SK-N-SH (cell line): Measurements from ENCODE around the gene D2HGDH. TPM values are rescaled to one million over a fixed set of nuclear protein-coding genes. Genes with fewer than 3 reads are reported as not detected.
"Not testable (repeated sequence)": the region's sequence is repeated elsewhere in the genome, so short reads cannot be mapped to it uniquely, and the experiment has no call there.

ENCODE experiments used
- CTCF ChIA-PET: fragments of 300-600, 350-600 bp; formaldehyde crosslinking; extraction: SDS; loops from one replicate; lab custom pipeline; 2021; lab: Yijun Ruan, JAX
- POLR2A ChIA-PET: fragments of 350-600 bp; sonication (Branson Sonifier 250); formaldehyde crosslinking; extraction: SDS; loops from one replicate; lab custom pipeline; 2020; ENCODE audit warnings: antibody characterized with exemption, inconsistent platforms; lab: Yijun Ruan, JAX
- DNase-seq: peaks from one replicate; pipeline ENCODE4 v3.0.0; 2012
- H2AFZ ChIP-seq: fragments of 200-600 bp; sonication (generic); 2 replicates; pipeline ENCODE4 v1.8.1; 2016; ENCODE audit warnings: antibody characterized with exemption, mild to moderate bottlenecking, low read depth
- H3F3A ChIP-seq: fragments of 200-600 bp; sonication (generic); replicated peaks from 2 replicates; pipeline ENCODE3; 2016; ENCODE audit warnings: antibody characterized with exemption, mild to moderate bottlenecking; ENCODE audit not compliant: insufficient read depth
- H3K27ac ChIP-seq, 2 experiments: fragments of 200-500 bp in 1 of 2; fragments of 200-600 bp in 1 of 2; sonication (Bioruptor generic) in 1 of 2; sonication (generic), shearing (Covaris generic) in 1 of 2; 2 replicates each; pipeline versions ENCODE4 v1.5.1 to v1.6.1; 2014 to 2016; ENCODE audit warnings: low read depth in 2 of 2, inconsistent platforms in 1 of 2, low read length in 1 of 2, mild to moderate bottlenecking in 1 of 2, mixed read lengths in 1 of 2
- H3K27me3 ChIP-seq: fragments of 200-600 bp; sonication (generic), shearing (Covaris generic); 2 replicates; pipeline ENCODE4 v1.6.1; 2016; ENCODE audit warnings: mixed run types; ENCODE audit not compliant: insufficient read depth
- H3K36me3 ChIP-seq, 2 experiments: fragments of 200-500 bp in 1 of 2; fragments of 200-600 bp in 1 of 2; sonication (Bioruptor generic) in 1 of 2; sonication (generic) in 1 of 2; replicated peaks in 1 of 2; 2 replicates each; pipeline versions ENCODE3 to v1.5.1; 2014 to 2016; ENCODE audit warnings: low read length in 1 of 2, mild to moderate bottlenecking in 1 of 2; ENCODE audit not compliant: insufficient read depth in 2 of 2, control insufficient read depth in 1 of 2
- H3K4me1 ChIP-seq, 2 experiments: fragments of 200-500 bp in 1 of 2; fragments of 200-600 bp in 1 of 2; sonication (Bioruptor generic) in 1 of 2; sonication (generic), shearing (Covaris generic) in 1 of 2; 2 replicates each; pipeline versions ENCODE4 v1.5.1 to v1.6.1; 2014 to 2016; ENCODE audit warnings: low read depth in 1 of 2, low read length in 1 of 2, mixed run types in 1 of 2; ENCODE audit not compliant: insufficient read depth in 2 of 2, control insufficient read depth in 1 of 2
- H3K4me2 ChIP-seq: fragments of 200-600 bp; sonication (generic), shearing (Covaris generic); 2 replicates; pipeline ENCODE4 v1.6.1; 2017; ENCODE audit warnings: mixed run types
- H3K4me3 ChIP-seq, 2 experiments: fragments of 200-500 bp in 1 of 2; fragments of 200-600 bp in 1 of 2; sonication (Bioruptor generic) in 1 of 2; sonication (generic), shearing (Covaris generic) in 1 of 2; 2 replicates each; pipeline versions ENCODE4 v1.5.1 to v1.8.1; 2014 to 2016; ENCODE audit warnings: low read depth in 2 of 2, inconsistent platforms in 1 of 2, low read length in 1 of 2, mild to moderate bottlenecking in 1 of 2, mixed read lengths in 1 of 2, moderate library complexity in 1 of 2
- H3K79me2 ChIP-seq: fragments of 200-600 bp; sonication (generic); 2 replicates; pipeline ENCODE4 v1.8.1; 2017; ENCODE audit warnings: mild to moderate bottlenecking; ENCODE audit not compliant: insufficient read depth
- H3K9ac ChIP-seq: fragments of 200-600 bp; sonication (generic); 2 replicates; pipeline ENCODE4 v1.6.1; 2017; ENCODE audit warnings: mixed run types
- H3K9me2 ChIP-seq: fragments of 200-600 bp; sonication (generic); 2 replicates; pipeline ENCODE4 v1.6.1; 2017; ENCODE audit warnings: mixed run types
- H3K9me3 ChIP-seq: fragments of 200-600 bp; sonication (generic); 2 replicates; pipeline ENCODE4 v1.6.1; 2017; ENCODE audit warnings: mixed run types, mild to moderate bottlenecking, moderate library complexity
- H4K20me1 ChIP-seq: fragments of 200-600 bp; sonication (generic); 2 replicates; pipeline ENCODE4 v1.6.1; 2017; ENCODE audit warnings: mild to moderate bottlenecking, mixed run types; ENCODE audit not compliant: insufficient read depth
- EP300 ChIP-seq, 2 experiments: IDR thresholded peaks; 2 replicates each; pipeline versions ENCODE4 v1.4.0 to v1.6.1; 2012; ENCODE audit warnings: borderline replicate concordance in 1 of 2, low read depth in 1 of 2, low read length in 1 of 2
- EZH2phosphoT487 ChIP-seq: fragments of 200-600 bp; sonication (generic); IDR thresholded peaks from 2 replicates; pipeline ENCODE4 v1.6.1; 2017; ENCODE audit warnings: low read depth, mixed run types, mild to moderate bottlenecking, antibody characterized with exemption, moderate library complexity, borderline replicate concordance
- FOSL2 ChIP-seq: IDR thresholded peaks from 2 replicates; pipeline ENCODE4 v1.4.0; 2012; ENCODE audit warnings: low read depth, mild to moderate bottlenecking, moderate library complexity, borderline replicate concordance
- FOXJ3 ChIP-seq: sonication (generic); formaldehyde crosslinking; IDR thresholded peaks from 2 replicates; pipeline ENCODE4 v1.5.1; 2020; ENCODE audit warnings: mild to moderate bottlenecking, missing genetic modification reagents
- JUND ChIP-seq: IDR thresholded peaks from 2 replicates; pipeline ENCODE4 v1.4.0; 2012
- MEF2A ChIP-seq: IDR thresholded peaks from 2 replicates; pipeline ENCODE4 v1.4.0; 2012; ENCODE audit warnings: low read depth, borderline replicate concordance
- POLR2AphosphoS5 ChIP-seq: IDR thresholded peaks from 2 replicates; pipeline ENCODE4 v1.6.1; 2012; ENCODE audit warnings: low read depth, low read length
- RAD21 ChIP-seq: IDR thresholded peaks from 2 replicates; pipeline ENCODE4 v1.6.1; 2012; ENCODE audit warnings: mild to moderate bottlenecking, low read length
- RCOR1 ChIP-seq: fragments of 150-350 bp; IDR thresholded peaks from 2 replicates; pipeline ENCODE4 v1.6.1; 2017; ENCODE audit warnings: antibody characterized with exemption, low read length
- RXRA ChIP-seq: IDR thresholded peaks from 2 replicates; pipeline ENCODE4 v1.4.0; 2012; ENCODE audit warnings: low read depth, mild to moderate bottlenecking, borderline replicate concordance
- SIN3A ChIP-seq: IDR thresholded peaks from 2 replicates; pipeline ENCODE4 v1.6.1; 2012; ENCODE audit warnings: low read depth, mild to moderate bottlenecking, low read length, moderate library complexity, borderline replicate concordance
- WGBS: methylation state at CpG from one replicate; pipeline ENCODE4 v1.1.6; 2017; ENCODE audit warnings: low lambda C conversion rate; 5-methylcytosine and 5-hydroxymethylcytosine counted together
- polyA plus RNA-seq, 3 experiments: library from polyadenylated mRNA; depleted of rRNA; stranded (reverse); fragments of >200 nt; gene quantifications; 2 replicates each; pipeline ENCODE4 v1.2.3, GENCODE V29; 2012
- TF ChIP-seq, protein P1 (sequence below): IDR thresholded peaks from 2 replicates; pipeline ENCODE4 v1.6.1; 2012; ENCODE audit warnings: mild to moderate bottlenecking, low read depth, low read length, moderate library complexity
- TF ChIP-seq, protein P2 (sequence below): fragments of 150-350 bp; IDR thresholded peaks from 2 replicates; pipeline ENCODE4 v1.6.1; 2017; ENCODE audit warnings: antibody characterized with exemption, low read length, low read depth, borderline replicate concordance
- TF ChIP-seq, protein P3 (sequence below): fragments of 200-600 bp; sonication (generic); IDR thresholded peaks from 2 replicates; pipeline ENCODE4 v1.6.1; 2017; ENCODE audit warnings: antibody characterized with exemption, mild to moderate bottlenecking, moderate library complexity
- TF ChIP-seq, protein P4 (sequence below): IDR thresholded peaks from 2 replicates; pipeline ENCODE4 v1.4.0; 2012; ENCODE audit warnings: low read depth
- TF ChIP-seq, protein P5 (sequence below): IDR thresholded peaks from 2 replicates; pipeline ENCODE4 v1.4.0; 2012; ENCODE audit warnings: low read depth, borderline replicate concordance

The D2HGDH gene
- polyA plus RNA-seq, 1 of the 3 experiments (the other 2 are of a cell fraction), result 36.3 TPM

DNA sequence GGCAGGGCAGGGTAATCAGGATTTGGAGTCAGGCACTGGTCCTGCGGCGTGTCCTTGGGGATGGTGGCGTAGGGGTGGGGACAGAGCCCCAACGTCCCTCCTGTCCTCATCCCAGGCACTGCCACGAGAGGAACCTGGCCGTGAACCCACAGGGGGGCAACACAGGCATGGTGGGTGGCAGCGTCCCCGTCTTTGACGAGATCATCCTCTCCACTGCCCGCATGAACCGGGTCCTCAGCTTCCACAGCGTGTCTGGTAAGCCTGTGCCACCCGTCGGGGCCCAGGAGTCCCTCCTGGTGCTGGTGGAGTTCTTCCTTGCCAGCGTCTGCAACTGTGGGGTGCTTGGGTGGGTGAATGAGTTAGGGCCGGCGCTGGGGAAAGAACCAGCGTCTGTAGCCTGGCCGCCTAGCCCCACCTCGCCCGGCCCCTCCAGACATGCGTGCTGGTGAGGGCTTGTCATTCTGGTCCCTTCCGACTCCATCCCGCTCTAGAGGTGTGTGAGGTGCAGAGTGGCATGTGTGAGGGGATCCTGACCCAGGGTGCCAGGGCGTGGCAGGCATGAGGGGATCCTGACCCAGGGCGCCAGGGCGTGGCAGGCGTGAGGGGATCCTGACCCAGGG lies 8.0 kb downstream of the D2HGDH start (continued):
- TF ChIP-seq, protein P1, sequence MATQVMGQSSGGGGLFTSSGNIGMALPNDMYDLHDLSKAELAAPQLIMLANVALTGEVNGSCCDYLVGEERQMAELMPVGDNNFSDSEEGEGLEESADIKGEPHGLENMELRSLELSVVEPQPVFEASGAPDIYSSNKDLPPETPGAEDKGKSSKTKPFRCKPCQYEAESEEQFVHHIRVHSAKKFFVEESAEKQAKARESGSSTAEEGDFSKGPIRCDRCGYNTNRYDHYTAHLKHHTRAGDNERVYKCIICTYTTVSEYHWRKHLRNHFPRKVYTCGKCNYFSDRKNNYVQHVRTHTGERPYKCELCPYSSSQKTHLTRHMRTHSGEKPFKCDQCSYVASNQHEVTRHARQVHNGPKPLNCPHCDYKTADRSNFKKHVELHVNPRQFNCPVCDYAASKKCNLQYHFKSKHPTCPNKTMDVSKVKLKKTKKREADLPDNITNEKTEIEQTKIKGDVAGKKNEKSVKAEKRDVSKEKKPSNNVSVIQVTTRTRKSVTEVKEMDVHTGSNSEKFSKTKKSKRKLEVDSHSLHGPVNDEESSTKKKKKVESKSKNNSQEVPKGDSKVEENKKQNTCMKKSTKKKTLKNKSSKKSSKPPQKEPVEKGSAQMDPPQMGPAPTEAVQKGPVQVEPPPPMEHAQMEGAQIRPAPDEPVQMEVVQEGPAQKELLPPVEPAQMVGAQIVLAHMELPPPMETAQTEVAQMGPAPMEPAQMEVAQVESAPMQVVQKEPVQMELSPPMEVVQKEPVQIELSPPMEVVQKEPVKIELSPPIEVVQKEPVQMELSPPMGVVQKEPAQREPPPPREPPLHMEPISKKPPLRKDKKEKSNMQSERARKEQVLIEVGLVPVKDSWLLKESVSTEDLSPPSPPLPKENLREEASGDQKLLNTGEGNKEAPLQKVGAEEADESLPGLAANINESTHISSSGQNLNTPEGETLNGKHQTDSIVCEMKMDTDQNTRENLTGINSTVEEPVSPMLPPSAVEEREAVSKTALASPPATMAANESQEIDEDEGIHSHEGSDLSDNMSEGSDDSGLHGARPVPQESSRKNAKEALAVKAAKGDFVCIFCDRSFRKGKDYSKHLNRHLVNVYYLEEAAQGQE, result no peak
- no peak for TF ChIP-seq FOSL2

DNA sequence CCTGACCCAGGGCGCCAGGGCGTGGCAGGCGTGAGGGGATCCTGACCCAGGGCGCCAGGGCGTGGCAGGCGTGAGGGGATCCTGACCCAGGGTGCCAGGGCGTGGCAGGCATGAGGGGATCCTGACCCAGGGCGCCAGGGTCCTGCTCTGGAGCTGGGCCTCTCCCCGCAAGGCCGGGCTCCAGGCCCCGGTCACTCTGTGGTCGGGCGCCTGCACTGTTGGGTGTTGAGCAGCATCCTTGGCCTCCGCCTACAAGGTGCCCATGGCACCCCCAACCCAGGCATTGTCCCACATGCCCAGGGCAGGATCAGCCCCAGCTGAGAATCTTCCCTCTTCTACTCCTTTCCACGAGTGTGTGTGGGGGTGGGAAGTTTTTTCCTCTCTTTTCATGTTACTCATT lies 8.6 kb downstream of the D2HGDH start:
- H3K9me3 ChIP-seq, H3K4me3 ChIP-seq, H3F3A ChIP-seq, H3K4me2 ChIP-seq, H3K9ac ChIP-seq, CTCF ChIA-PET, H3K27ac ChIP-seq, H3K27me3 ChIP-seq, H3K4me1 ChIP-seq, H3K9me2 ChIP-seq, POLR2A ChIA-PET, H2AFZ ChIP-seq, DNase-seq: not testable (repeated sequence)
- Histone ChIP-seq H3K36me3 (peaks cover 28 to 29% of the 10 kb centered on the region in 2 experiments), H3K79me2 (peaks cover 23% of the 10 kb centered on the region; the same call in 1 of the 2 replicates), H4K20me1 (peaks cover 35% of the 10 kb centered on the region)
- 96% methylated on average over 6 of the region's 15 CpGs for WGBS

DNA sequence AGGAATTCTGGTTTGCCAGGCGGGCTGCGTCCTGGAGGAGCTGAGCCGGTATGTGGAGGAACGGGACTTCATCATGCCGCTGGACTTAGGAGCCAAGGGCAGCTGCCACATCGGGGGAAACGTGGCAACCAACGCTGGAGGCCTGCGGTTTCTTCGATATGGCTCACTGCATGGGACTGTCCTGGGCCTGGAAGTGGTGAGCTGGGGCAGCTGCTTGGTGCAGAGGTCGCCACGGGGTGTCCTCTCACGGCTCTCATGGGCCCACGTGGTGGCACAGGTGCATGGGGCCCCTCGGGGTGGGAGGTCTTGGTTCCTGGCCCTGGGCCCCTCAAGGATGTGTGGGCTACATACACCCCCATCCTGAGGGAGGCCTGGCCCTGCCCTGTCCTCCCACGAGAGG lies 9.2 kb downstream of the D2HGDH start:
- Histone ChIP-seq H3K9ac (no peak overlapping the region), H3K9me2 (no peaks in the 10 kb centered on the region), H3K4me2 (no peak overlapping the region), H3K4me1 (peaks cover 0 to 2% of the 10 kb centered on the region in 2 experiments; a peak in 1 of 4 replicates), H3K27me3 (no peaks in the 10 kb centered on the region), H4K20me1 (peaks cover 35% of the 10 kb centered on the region), H3K36me3 (peaks cover 26 to 28% of the 10 kb centered on the region in 2 experiments), H3K27ac (no peak overlapping the region), H3F3A (no peaks in the 10 kb centered on the region), H3K9me3 (no peaks in the 10 kb centered on the region), H3K4me3 (no peak overlapping the region), H2AFZ (no peak overlapping the region), H3K79me2 (peaks cover 21% of the 10 kb centered on the region; the same call in 1 of the 2 replicates)
- WGBS, result 92% methylated on average over 2 of the region's 16 CpGs
- TF ChIP-seq POLR2AphosphoS5 (no peak), JUND (no peak), EP300 (IDR thresholded peaks at IDR 0.05; ENCODE audit: borderline replicate concordance in 1 of 2, low read depth in 1 of 2, low read length in 1 of 2) (no peak), SIN3A (no peak), FOXJ3 (CRISPR knock-in tag) (no peak), FOSL2 (no peak), EZH2phosphoT487 (no peak), RXRA (no peak), RCOR1 (no peak), RAD21 (no peak), MEF2A (no peak)
- TF ChIP-seq, protein P2, sequence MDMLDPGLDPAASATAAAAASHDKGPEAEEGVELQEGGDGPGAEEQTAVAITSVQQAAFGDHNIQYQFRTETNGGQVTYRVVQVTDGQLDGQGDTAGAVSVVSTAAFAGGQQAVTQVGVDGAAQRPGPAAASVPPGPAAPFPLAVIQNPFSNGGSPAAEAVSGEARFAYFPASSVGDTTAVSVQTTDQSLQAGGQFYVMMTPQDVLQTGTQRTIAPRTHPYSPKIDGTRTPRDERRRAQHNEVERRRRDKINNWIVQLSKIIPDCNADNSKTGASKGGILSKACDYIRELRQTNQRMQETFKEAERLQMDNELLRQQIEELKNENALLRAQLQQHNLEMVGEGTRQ, result no peak
- TF ChIP-seq, protein P3, sequence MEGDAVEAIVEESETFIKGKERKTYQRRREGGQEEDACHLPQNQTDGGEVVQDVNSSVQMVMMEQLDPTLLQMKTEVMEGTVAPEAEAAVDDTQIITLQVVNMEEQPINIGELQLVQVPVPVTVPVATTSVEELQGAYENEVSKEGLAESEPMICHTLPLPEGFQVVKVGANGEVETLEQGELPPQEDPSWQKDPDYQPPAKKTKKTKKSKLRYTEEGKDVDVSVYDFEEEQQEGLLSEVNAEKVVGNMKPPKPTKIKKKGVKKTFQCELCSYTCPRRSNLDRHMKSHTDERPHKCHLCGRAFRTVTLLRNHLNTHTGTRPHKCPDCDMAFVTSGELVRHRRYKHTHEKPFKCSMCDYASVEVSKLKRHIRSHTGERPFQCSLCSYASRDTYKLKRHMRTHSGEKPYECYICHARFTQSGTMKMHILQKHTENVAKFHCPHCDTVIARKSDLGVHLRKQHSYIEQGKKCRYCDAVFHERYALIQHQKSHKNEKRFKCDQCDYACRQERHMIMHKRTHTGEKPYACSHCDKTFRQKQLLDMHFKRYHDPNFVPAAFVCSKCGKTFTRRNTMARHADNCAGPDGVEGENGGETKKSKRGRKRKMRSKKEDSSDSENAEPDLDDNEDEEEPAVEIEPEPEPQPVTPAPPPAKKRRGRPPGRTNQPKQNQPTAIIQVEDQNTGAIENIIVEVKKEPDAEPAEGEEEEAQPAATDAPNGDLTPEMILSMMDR, result no peak
- TF ChIP-seq, protein P4, sequence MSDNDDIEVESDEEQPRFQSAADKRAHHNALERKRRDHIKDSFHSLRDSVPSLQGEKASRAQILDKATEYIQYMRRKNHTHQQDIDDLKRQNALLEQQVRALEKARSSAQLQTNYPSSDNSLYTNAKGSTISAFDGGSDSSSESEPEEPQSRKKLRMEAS, result no peak
- TF ChIP-seq, protein P5, sequence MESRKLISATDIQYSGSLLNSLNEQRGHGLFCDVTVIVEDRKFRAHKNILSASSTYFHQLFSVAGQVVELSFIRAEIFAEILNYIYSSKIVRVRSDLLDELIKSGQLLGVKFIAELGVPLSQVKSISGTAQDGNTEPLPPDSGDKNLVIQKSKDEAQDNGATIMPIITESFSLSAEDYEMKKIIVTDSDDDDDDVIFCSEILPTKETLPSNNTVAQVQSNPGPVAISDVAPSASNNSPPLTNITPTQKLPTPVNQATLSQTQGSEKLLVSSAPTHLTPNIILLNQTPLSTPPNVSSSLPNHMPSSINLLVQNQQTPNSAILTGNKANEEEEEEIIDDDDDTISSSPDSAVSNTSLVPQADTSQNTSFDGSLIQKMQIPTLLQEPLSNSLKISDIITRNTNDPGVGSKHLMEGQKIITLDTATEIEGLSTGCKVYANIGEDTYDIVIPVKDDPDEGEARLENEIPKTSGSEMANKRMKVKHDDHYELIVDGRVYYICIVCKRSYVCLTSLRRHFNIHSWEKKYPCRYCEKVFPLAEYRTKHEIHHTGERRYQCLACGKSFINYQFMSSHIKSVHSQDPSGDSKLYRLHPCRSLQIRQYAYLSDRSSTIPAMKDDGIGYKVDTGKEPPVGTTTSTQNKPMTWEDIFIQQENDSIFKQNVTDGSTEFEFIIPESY, result no peak
- ChIA-PET POLR2A (no interaction called here), CTCF (no interaction called here)
- no peak for DNase-seq
